ENCODE data around the gene CAB39.
"Not testable (repeated sequence)": the region's sequence is repeated elsewhere in the genome, so short reads cannot be mapped to it uniquely, and the experiment has no call there.

- TF ChIP-seq SIN3A (conservative IDR thresholded peaks at IDR 0.05 in 1 of 2, IDR thresholded peaks at IDR 0.05 in 1 of 2; ENCODE audit: low read depth in 1 of 2, low read length in 2 of 2); CEBPB (IDR thresholded peaks at IDR 0.05; ENCODE audit: low read depth, low read length); ATF3 (IDR thresholded peaks at IDR 0.05; ENCODE audit: insufficient read depth, low read depth, low read length); CTCF (IDR thresholded peaks at IDR 0.05; ENCODE audit: control extremely low read depth in 1 of 3, insufficient read depth in 1 of 3, low read depth in 1 of 3, low read length in 3 of 3); HDAC2 (IDR thresholded peaks at IDR 0.05; ENCODE audit: borderline replicate concordance in 1 of 2, low read depth in 2 of 2, low read length in 2 of 2); MAX (IDR thresholded peaks at IDR 0.05); EZH2 (IDR thresholded peaks at IDR 0.05; ENCODE audit: low read depth, low read length, severe bottlenecking); SP4 (IDR thresholded peaks at IDR 0.05; ENCODE audit: low read length); ZNF274 (IDR thresholded peaks at IDR 0.05; ENCODE audit: borderline replicate concordance, extremely low read depth, low read length); KDM5A (IDR thresholded peaks at IDR 0.05; ENCODE audit: low read length); RAD21 (IDR thresholded peaks at IDR 0.05 in 1 of 2, conservative IDR thresholded peaks at IDR 0.05 in 1 of 2; ENCODE audit: low read depth in 2 of 2, low read length in 2 of 2): not testable (repeated sequence)
Observed at GRCh38 chr2:230724957-230725356, 12.3 kb downstream of the CAB39 start.

Data from H1 (cell line).